ENCODE results near the gene FHAD1. TPM values are rescaled to one million over a fixed set of nuclear protein-coding genes. Genes with fewer than 3 reads are reported as not detected.

Gene FHAD1
- total RNA-seq, 1 experiment from 2014 or later = 0.06 TPM

- DNase-seq (ENCODE audit: low read depth) = no peak
These were observed 98.0 kb downstream of the FHAD1 start for GRCh38 chr1:15344800-15345704.

GRCh38 chr1:15345705-15346345 is 98.8 kb downstream of the FHAD1 start:
- DNase-seq (ENCODE audit: low read depth) = no peak

- peak; percentile 44 for DNase-seq (ENCODE audit: low read depth)
These were observed 99.5 kb downstream of the FHAD1 start for GRCh38 chr1:15346346-15347030.

- DNase-seq (ENCODE audit: low read depth) = no peak
These were observed 100.2 kb downstream of the FHAD1 start for GRCh38 chr1:15347182-15347581.

- DNase-seq (ENCODE audit: low read depth) = no peak
These were observed 101.6 kb downstream of the FHAD1 start for GRCh38 chr1:15348648-15349047.

DNA sequence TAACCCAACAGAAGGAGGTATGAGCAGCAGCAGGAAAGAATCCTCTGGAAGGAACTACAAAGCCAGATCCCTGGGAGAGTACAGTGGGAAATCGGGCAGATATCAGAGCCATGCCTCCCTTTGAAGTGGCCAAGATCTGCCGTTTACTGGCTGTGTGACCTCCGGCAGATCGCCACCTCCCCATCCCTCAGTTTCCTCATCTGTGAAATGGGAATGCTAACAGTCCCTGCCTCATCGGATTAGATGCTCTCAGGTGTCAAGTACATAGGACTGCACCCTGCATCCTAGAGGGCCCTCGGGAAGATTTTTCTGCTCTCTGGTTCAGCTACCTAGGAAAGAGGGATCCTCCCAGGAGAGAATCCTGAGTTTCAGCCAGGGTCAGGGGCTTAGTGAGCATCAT is 102.1 kb downstream of the FHAD1 start:
- no peak for DNase-seq (ENCODE audit: low read depth)

DNA sequence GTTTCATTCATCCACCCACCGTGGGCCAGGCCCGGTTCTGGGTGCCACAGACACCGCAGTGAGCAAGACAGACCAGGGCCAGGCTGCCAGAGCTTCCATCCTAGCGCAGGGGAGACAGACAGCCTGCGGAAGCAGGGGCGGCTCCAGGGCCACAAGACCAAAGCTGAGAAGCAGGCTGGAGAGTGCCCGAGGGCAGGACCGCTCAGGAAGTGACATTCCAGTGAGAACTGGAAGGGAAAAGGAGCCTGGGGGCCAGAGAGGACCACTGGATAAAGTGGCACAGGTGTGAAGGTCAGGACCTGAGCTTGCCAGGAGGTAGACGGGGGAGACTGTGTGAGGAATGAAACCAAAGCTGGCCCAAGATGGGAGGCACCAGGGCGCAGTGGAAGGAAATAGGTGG is 103.1 kb downstream of the FHAD1 start:
- no peak for DNase-seq (ENCODE audit: low read depth)

DNA sequence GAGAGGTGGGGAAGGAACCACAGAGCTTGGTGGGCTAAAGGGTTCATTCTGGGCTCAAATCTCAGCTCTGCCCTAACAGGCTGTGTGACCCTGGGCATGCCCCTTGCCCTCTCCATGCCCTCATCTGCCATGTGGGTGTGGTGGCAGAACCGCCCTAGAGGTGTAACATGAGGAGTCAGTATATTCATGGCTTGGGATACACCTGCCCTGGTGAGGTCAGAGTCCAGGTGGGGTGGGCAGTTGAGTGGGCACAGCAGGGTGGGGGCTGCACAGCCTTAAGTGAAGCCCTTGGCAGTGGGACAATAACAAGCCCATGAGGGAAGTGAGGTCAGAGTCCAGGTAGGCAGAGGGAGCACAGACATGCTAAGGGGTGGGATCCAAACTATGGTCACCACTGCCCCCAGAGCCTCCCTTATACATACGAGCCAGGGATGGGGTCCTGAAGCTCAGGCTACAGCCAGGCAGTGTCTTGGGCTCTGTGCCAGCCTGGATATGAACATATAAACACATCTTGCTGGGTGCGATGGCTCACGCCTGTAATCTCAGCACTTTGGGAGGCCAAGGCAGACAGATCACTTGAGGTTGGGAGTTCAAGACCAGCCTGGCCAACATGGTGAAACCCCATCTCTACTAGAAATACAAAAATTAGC is 103.7 kb downstream of the FHAD1 start:
- DNase-seq (ENCODE audit: low read depth) = no peak

DNA sequence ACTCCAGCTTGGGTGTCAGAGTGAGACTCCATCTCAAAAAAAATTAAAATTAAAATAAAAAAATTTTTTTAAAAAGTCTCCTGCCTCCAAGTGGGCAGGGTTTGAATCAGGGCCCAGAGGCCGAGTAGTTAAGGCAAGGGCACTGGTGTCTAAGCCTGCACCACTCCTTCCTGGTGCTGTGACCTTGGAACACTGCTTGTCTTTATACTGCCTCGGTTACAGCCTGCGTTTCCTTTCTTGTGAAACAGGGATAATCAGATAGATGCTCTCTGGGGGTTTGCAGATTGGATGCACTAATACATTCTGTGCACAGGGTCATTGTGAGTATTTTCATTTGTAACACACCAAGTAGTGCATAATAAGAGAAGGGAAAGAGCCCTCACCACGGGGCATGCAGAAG is 104.3 kb downstream of the FHAD1 start:
- DNase-seq (ENCODE audit: low read depth) = no peak

DNA sequence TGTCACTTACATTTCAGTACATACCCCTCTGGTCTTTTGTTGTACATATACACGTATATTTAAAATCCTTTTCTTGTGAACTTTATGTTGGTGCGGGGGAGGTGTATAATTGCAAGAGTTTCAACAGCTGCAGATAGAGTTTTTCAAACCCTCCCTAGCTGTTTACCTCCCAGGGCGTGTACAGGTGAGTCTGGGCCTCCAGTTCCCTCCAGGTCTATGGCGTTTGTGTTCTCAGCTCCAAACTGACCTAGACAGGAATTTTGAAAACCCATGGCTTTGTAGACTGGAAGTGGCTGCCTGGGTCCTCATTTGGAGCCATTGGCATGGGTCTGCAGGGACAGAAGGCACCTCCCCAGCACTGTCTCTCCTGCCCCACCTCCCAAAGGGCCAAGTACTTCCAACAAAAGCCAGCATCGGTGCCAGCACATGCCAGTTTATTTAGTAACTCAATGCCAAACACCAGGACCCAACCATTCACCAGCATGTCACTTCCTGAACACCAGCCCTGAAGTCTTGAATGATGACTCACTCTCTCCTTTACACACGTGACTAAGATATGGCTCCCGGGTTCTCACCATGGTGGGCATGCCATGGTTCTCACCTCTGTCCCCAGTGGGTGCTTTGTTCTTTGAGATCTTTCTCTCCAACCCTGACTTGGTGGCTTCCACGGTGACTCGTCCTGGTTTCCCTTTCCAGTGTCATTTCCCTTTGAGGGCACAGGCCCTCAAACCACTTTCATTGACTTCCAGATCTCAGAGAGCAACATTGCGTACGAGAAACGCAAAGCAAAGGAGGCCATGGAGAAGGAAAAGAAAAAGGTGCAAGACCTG is 105.3 kb downstream of the FHAD1 start:
- peak; percentile 90 for DNase-seq (ENCODE audit: low read depth)

DNA sequence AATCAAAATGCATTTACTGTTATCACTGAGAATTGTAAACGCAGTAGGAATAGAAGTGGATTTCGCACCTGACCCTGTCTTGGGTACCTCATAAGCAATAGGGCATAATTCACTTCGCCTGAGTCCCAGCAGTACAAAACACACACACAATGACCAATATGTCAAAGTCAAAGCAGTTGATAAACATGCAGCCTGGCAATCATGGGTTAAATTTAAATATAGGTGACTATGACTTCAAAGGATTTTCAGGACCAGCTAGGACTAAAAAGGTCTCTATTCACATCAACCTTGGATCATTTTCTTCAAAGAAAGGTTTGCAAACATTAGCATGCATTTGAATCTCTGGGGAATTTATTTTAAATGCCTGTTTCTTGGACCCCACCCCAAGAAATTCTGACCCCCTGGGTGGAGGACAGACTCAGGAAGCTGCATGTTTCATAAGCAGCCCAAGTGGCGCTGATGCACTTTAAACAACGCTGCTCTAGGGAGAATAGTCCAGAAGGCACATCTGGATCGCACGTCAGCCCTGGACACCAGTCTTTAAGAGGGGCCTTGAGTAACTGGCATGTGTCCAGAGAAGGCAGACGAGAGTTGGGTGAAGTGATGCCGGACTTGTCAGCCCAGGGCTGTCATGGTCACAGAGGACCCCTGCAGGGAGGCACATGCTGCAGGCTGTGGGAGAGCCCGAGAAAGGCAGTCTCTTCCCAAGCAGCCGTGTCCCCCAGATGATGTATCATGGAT is 107.0 kb downstream of the FHAD1 start:
- no peak for DNase-seq (ENCODE audit: low read depth)

DNA sequence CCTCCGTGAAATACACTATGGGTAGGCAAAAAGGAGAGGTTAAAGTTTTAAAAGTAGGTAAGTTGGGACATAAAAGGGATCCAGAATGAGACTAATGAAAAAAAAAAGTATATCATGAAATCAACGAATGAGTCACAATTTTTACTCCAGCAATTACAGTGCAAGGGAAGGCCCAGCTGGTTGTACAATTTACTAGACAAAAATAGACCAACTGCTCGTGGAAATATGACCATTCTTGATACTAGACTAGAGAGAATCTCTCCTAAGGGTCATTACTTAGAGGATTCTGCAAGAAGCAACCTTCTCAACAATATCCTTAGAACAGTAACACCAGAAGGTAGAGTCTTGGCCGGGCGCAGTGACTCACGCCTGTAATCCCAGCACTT is 107.5 kb downstream of the FHAD1 start:
- peak; percentile 56 for DNase-seq (ENCODE audit: low read depth)

- DNase-seq (ENCODE audit: low read depth) = no peak
These were observed 109.1 kb downstream of the FHAD1 start for GRCh38 chr1:15355968-15356625.

DNA sequence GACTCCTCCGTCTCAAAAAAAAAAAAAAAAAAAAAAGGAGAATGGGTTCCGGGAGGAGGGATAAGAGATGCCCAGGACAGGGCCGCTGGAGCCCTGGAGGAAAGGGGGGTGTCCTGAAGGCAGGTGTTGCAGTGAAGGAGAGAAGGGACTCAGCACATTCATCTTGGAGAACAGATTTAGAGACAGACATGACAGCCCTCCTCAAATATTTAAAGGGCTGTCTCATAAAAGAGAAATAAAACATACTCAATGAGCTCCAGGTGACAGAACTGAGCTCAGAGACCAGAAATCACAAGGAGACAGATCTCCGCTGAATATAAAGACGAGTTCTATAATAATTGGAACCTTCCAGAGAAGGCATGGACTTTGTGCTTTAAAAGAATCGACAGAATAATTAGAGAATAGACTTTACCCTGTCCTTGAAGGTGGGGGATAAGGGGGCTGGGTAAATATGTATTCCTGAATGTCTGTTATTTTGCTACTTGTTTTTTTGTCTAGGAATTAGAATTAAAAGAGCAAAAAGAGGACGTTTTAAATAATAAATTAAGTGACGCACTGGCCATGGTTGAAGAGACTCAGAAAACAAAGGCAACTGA is 110.7 kb downstream of the FHAD1 start:
- DNase-seq (ENCODE audit: low read depth) = no peak

GRCh38 chr1:15358565-15359133 is 111.6 kb downstream of the FHAD1 start:
- no peak for DNase-seq (ENCODE audit: low read depth)

GRCh38 chr1:15360700-15361099 is 113.7 kb downstream of the FHAD1 start:
- DNase-seq (ENCODE audit: low read depth) = no peak

GRCh38 chr1:15362096-15362736 is 115.2 kb downstream of the FHAD1 start:
- no peak for DNase-seq (ENCODE audit: low read depth)

- no peak for DNase-seq (ENCODE audit: low read depth)
These were observed 115.7 kb downstream of the FHAD1 start for GRCh38 chr1:15362737-15363128.

GRCh38 chr1:15364740-15365139 is 117.7 kb downstream of the FHAD1 start:
- DNase-seq (ENCODE audit: low read depth) = no peak

All from LHCN-M2 (cell line).